Endodermal cell (in vitro differentiated cells): ENCODE data around the gene ABTB2. TPM values are rescaled to one million over a fixed set of nuclear protein-coding genes. Genes with fewer than 3 reads are reported as not detected.

Source experiments
- DNase-seq: peaks from one replicate; pipeline ENCODE4 v3.0.0-alpha.2; 2017
- H3K27ac ChIP-seq: 2 replicates; pipeline ENCODE4 v1.5.1; 2013; ENCODE audit warnings: mild to moderate bottlenecking, low read depth, low read length, moderate library complexity
- H3K27me3 ChIP-seq: 2 replicates; pipeline ENCODE4 v1.6.1; 2013; ENCODE audit warnings: mild to moderate bottlenecking, low read length, moderate library complexity; ENCODE audit not compliant: insufficient read depth, control insufficient read depth, poor library complexity, severe bottlenecking
- H3K36me3 ChIP-seq: 2 replicates; pipeline ENCODE4 v1.7.0; 2013; ENCODE audit warnings: mild to moderate bottlenecking, low read length, moderate library complexity; ENCODE audit not compliant: control insufficient read depth, insufficient read depth
- H3K4me1 ChIP-seq: one replicate; pipeline ENCODE4 v1.7.0; 2013; ENCODE audit warnings: low read length; ENCODE audit not compliant: control insufficient read depth, insufficient read depth
- H3K4me3 ChIP-seq: 2 replicates; pipeline ENCODE4 v1.5.1; 2013; ENCODE audit warnings: mild to moderate bottlenecking, low read length, moderate library complexity
- H3K9ac ChIP-seq: 2 replicates; pipeline ENCODE4 v1.6.1; 2013; ENCODE audit warnings: mild to moderate bottlenecking, low read length, moderate library complexity; ENCODE audit not compliant: poor library complexity, severe bottlenecking; ENCODE audit errors: extremely low read depth
- H3K9me3 ChIP-seq: 2 replicates; pipeline ENCODE4 v1.6.1; 2013; ENCODE audit warnings: mild to moderate bottlenecking, low read length, moderate library complexity; ENCODE audit not compliant: control insufficient read depth
- H3K27ac Mint-ChIP-seq: 2 replicates; pipeline ENCODE4 v1.8.0; 2020; ENCODE audit warnings: mixed read lengths
- H3K27me3 Mint-ChIP-seq: 2 replicates; pipeline ENCODE4 v1.8.0; 2021; ENCODE audit warnings: mild to moderate bottlenecking, mixed read lengths; ENCODE audit not compliant: insufficient read depth
- H3K36me3 Mint-ChIP-seq: 2 replicates; pipeline ENCODE4 v1.8.0; 2020; ENCODE audit warnings: low read depth, mixed read lengths
- H3K4me1 Mint-ChIP-seq: 2 replicates; pipeline ENCODE4 v1.8.0; 2020; ENCODE audit warnings: mixed read lengths
- H3K4me3 Mint-ChIP-seq: 2 replicates; pipeline ENCODE4 v1.8.0; 2020; ENCODE audit warnings: mild to moderate bottlenecking, moderate library complexity, mixed read lengths
- H3K9me3 Mint-ChIP-seq: 2 replicates; pipeline ENCODE4 v1.8.0; 2020; ENCODE audit warnings: mild to moderate bottlenecking, mixed read lengths
- WGBS, 2 experiments: methylation state at CpG; one replicate each; pipeline versions ENCODE4 v1.1.5 to v1.1.7; 2013; ENCODE audit warnings: missing lambda C conversion rate in 2 of 2, mixed read lengths in 1 of 2; ENCODE audit not compliant: insufficient coverage in 1 of 2, insufficient read length in 1 of 2; 5-methylcytosine and 5-hydroxymethylcytosine counted together
- total RNA-seq, 2 donors: library from RNA; stranded (reverse); fragmentation: NEBNext Ultra II Directional in 1 of 2; extraction: Animal tissue kit (Norgen Biotek cat#: 25700) in 1 of 2; gene quantifications; 2 replicates in 1 of 2; 3 replicates in 1 of 2; pipeline ENCODE4 v1.2.1, GENCODE V29; 2021
- TF ChIP-seq, protein P1 (sequence below): fragments of 200-600 bp; sonication (generic); conservative IDR thresholded peaks from 2 replicates; pipeline ENCODE4 v1.5.0; 2021; ENCODE audit warnings: antibody characterized with exemption, mild to moderate bottlenecking

The ABTB2 gene
- total RNA-seq, 2 donors from 2014 or later, result 2.9 to 5.2 TPM

DNA sequence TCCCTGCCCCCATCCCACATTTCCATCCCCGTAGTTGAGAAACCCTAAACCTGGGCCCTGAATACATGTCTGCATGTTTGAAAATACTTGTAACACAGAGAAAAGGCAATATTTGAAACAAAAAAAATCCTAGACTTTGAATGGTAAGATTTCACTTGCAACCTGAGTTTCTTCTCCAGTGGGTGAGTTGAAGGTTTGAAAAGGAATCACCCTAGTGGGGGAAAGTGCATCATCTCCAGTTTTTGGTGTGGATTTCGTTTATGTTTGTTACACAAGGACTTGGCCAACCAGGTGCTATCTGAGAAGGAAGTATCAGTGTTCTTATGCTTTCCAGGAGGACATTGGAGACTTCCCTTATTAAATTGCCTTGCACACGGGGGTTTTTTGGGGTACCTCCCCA is 90.4 kb downstream of the ABTB2 start:
- Mint-ChIP-seq H3K9me3 (no peaks in the 10 kb centered on the region), H3K27me3 (peaks cover 4% of the 10 kb centered on the region), H3K4me3 (no peak overlapping the region), H3K27ac (no peak overlapping the region), H3K36me3 (no peaks in the 10 kb centered on the region), H3K4me1 (peaks cover 19% of the 10 kb centered on the region)
- Histone ChIP-seq H3K27ac (no peak overlapping the region), H3K4me3 (no peak overlapping the region), H3K36me3 (no peaks in the 10 kb centered on the region), H3K4me1 (peaks cover 13% of the 10 kb centered on the region), H3K27me3 (no peaks in the 10 kb centered on the region), H3K9me3 (no peaks in the 10 kb centered on the region), H3K9ac (no peak overlapping the region)
- no peak for DNase-seq
- WGBS, 2 experiments, result 78 to 93% methylated on average over 3 of the region's 3 CpGs
- TF ChIP-seq, protein P1, sequence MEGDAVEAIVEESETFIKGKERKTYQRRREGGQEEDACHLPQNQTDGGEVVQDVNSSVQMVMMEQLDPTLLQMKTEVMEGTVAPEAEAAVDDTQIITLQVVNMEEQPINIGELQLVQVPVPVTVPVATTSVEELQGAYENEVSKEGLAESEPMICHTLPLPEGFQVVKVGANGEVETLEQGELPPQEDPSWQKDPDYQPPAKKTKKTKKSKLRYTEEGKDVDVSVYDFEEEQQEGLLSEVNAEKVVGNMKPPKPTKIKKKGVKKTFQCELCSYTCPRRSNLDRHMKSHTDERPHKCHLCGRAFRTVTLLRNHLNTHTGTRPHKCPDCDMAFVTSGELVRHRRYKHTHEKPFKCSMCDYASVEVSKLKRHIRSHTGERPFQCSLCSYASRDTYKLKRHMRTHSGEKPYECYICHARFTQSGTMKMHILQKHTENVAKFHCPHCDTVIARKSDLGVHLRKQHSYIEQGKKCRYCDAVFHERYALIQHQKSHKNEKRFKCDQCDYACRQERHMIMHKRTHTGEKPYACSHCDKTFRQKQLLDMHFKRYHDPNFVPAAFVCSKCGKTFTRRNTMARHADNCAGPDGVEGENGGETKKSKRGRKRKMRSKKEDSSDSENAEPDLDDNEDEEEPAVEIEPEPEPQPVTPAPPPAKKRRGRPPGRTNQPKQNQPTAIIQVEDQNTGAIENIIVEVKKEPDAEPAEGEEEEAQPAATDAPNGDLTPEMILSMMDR, result no peak

- DNase-seq, result no peak
- Mint-ChIP-seq H3K4me3 (no peak overlapping the region), H3K27me3 (peaks cover 4% of the 10 kb centered on the region), H3K9me3 (no peaks in the 10 kb centered on the region), H3K27ac (no peak overlapping the region), H3K4me1 (peaks cover 23% of the 10 kb centered on the region), H3K36me3 (no peaks in the 10 kb centered on the region)
- TF ChIP-seq, protein P1, result no peak
- Histone ChIP-seq H3K9ac (no peak overlapping the region), H3K4me3 (no peak overlapping the region), H3K4me1 (peaks cover 16% of the 10 kb centered on the region), H3K27me3 (no peaks in the 10 kb centered on the region), H3K9me3 (no peaks in the 10 kb centered on the region), H3K36me3 (no peaks in the 10 kb centered on the region), H3K27ac (no peak overlapping the region)
- 87 to 88% methylated on average over 9 to 11 of the region's 11 CpGs for WGBS, 2 experiments
Observed at GRCh38 chr11:34267013-34267412, 90.8 kb downstream of the ABTB2 start.

- H3K9ac ChIP-seq, result no peak overlapping the region
- H3K4me1 ChIP-seq, result peaks cover 22% of the 10 kb centered on the region
- peaks cover 4% of the 10 kb centered on the region for H3K27me3 Mint-ChIP-seq
- H3K4me3 Mint-ChIP-seq, result no peak overlapping the region
- no peaks in the 10 kb centered on the region for H3K36me3 ChIP-seq
- no peaks in the 10 kb centered on the region for H3K27me3 ChIP-seq
- H3K9me3 ChIP-seq, result no peaks in the 10 kb centered on the region
- H3K27ac Mint-ChIP-seq, result no peak overlapping the region
- no peak overlapping the region for H3K4me3 ChIP-seq
- TF ChIP-seq, protein P1, result no peak
- peaks cover 23% of the 10 kb centered on the region for H3K4me1 Mint-ChIP-seq
- no peak for DNase-seq
- WGBS, 2 experiments, result 86 to 91% methylated on average over 7 to 10 of the region's 11 CpGs
- H3K9me3 Mint-ChIP-seq, result no peaks in the 10 kb centered on the region
- no peak overlapping the region for H3K27ac ChIP-seq
- H3K36me3 Mint-ChIP-seq, result no peaks in the 10 kb centered on the region
Observed at GRCh38 chr11:34266090-34266912, 91.5 kb downstream of the ABTB2 start.
